H9 (cell line): ENCODE data around the gene PPM1H. TPM values are rescaled to one million over a fixed set of nuclear protein-coding genes. Genes with fewer than 3 reads are reported as not detected.
"Not testable (repeated sequence)": the region's sequence is repeated elsewhere in the genome, so short reads cannot be mapped to it uniquely, and the experiment has no call there.

Experiments
- DNase-seq: peaks from one replicate; pipeline ENCODE4 v3.0.0-alpha.2; 2017
- H2AFZ ChIP-seq: one replicate; pipeline ENCODE4 v1.6.1; 2013; ENCODE audit warnings: mild to moderate bottlenecking, low read length, control low read depth, moderate library complexity
- H2AK5ac ChIP-seq: 2 replicates; pipeline ENCODE4 v1.6.1; 2013; ENCODE audit warnings: low read length, control low read depth, mixed read lengths; ENCODE audit not compliant: insufficient read length
- H2BK120ac ChIP-seq: one replicate; pipeline ENCODE4 v1.6.1; 2013; ENCODE audit warnings: low read depth, mild to moderate bottlenecking, low read length, control low read depth, inconsistent platforms; ENCODE audit not compliant: poor library complexity, severe bottlenecking
- H2BK12ac ChIP-seq: 2 replicates; pipeline ENCODE4 v1.6.1; 2013; ENCODE audit warnings: low read length, control low read depth, mixed read lengths, low read depth; ENCODE audit not compliant: insufficient read length
- H2BK15ac ChIP-seq: 2 replicates; pipeline ENCODE4 v1.6.1; 2013; ENCODE audit warnings: low read depth, low read length, control low read depth
- H2BK20ac ChIP-seq: one replicate; pipeline ENCODE4 v1.6.1; 2013; ENCODE audit warnings: low read depth, mild to moderate bottlenecking, low read length, control low read depth, inconsistent platforms; ENCODE audit not compliant: poor library complexity, severe bottlenecking
- H2BK5ac ChIP-seq: 2 replicates; pipeline ENCODE4 v1.6.1; 2013; ENCODE audit warnings: low read length, control low read depth, mixed read lengths; ENCODE audit not compliant: insufficient read length
- H3K14ac ChIP-seq: 2 replicates; pipeline ENCODE4 v1.6.1; 2013; ENCODE audit warnings: low read length, control low read depth; ENCODE audit not compliant: insufficient read depth
- H3K18ac ChIP-seq: 2 replicates; pipeline ENCODE4 v1.6.1; 2013; ENCODE audit warnings: low read depth, mild to moderate bottlenecking, mixed read lengths, low read length, control low read depth; ENCODE audit not compliant: insufficient read length
- H3K23ac ChIP-seq: 2 replicates; pipeline ENCODE4 v1.6.1; 2013; ENCODE audit warnings: low read length, control low read depth, mixed read lengths, low read depth; ENCODE audit not compliant: insufficient read length
- H3K23me2 ChIP-seq: 2 replicates; pipeline ENCODE4 v1.6.1; 2013; ENCODE audit warnings: low read depth, mild to moderate bottlenecking, mixed read lengths, low read length, control low read depth; ENCODE audit not compliant: insufficient read length, poor library complexity, severe bottlenecking
- H3K27ac ChIP-seq: 2 replicates; pipeline ENCODE4 v1.5.1; 2013; ENCODE audit warnings: low read length, control low read depth, mixed read lengths, low read depth; ENCODE audit not compliant: insufficient read length
- H3K27me3 ChIP-seq: 2 replicates; pipeline ENCODE4 v1.6.1; 2013; ENCODE audit warnings: low read length, control low read depth, inconsistent platforms; ENCODE audit not compliant: insufficient read depth
- H3K4ac ChIP-seq: 2 replicates; pipeline ENCODE4 v1.6.1; 2013; ENCODE audit warnings: low read depth, mild to moderate bottlenecking, control low read depth, inconsistent platforms, low read length, moderate library complexity
- H3K4me1 ChIP-seq: 2 replicates; pipeline ENCODE4 v1.6.1; 2013; ENCODE audit warnings: low read length, control low read depth, inconsistent platforms; ENCODE audit not compliant: insufficient read depth
- H3K4me2 ChIP-seq: 2 replicates; pipeline ENCODE4 v1.6.1; 2013; ENCODE audit warnings: low read length, control low read depth, mixed read lengths; ENCODE audit not compliant: insufficient read length, insufficient read depth
- H3K56ac ChIP-seq: 2 replicates; pipeline ENCODE4 v1.6.1; 2013; ENCODE audit warnings: low read depth, mild to moderate bottlenecking, mixed read lengths, low read length, control low read depth; ENCODE audit not compliant: insufficient read length
- H3K79me1 ChIP-seq: 2 replicates; pipeline ENCODE4 v1.6.1; 2013; ENCODE audit warnings: low read depth, mild to moderate bottlenecking, moderate library complexity, low read length, control low read depth, inconsistent platforms; ENCODE audit not compliant: insufficient read depth, poor library complexity, severe bottlenecking
- H3K79me2 ChIP-seq: 2 replicates; pipeline ENCODE4 v1.6.1; 2013; ENCODE audit warnings: low read length, control low read depth, inconsistent platforms; ENCODE audit not compliant: insufficient read depth
- H3K9ac ChIP-seq: 2 replicates; pipeline ENCODE4 v1.6.1; 2013; ENCODE audit warnings: low read length, control low read depth, mixed read lengths; ENCODE audit not compliant: insufficient read length; ENCODE audit errors: extremely low read depth
- H3K9me3 ChIP-seq: one replicate; pipeline ENCODE4 v1.6.1; 2013; ENCODE audit warnings: low read depth, low read length, inconsistent platforms; ENCODE audit not compliant: control insufficient read depth
- H3T11ph ChIP-seq: one replicate; pipeline ENCODE4 v1.6.1; 2013; ENCODE audit warnings: mild to moderate bottlenecking, low read length, control low read depth, inconsistent platforms
- H4K20me1 ChIP-seq: one replicate; pipeline ENCODE4 v1.6.1; 2013; ENCODE audit not compliant: control insufficient read depth, insufficient read length, insufficient read depth
- H4K5ac ChIP-seq: 2 replicates; pipeline ENCODE4 v1.6.1; 2013; ENCODE audit warnings: low read depth, mild to moderate bottlenecking, mixed read lengths, low read length, control low read depth; ENCODE audit not compliant: insufficient read length
- H4K8ac ChIP-seq: replicated peaks from 2 replicates; pipeline ENCODE4 v1.6.1; 2013; ENCODE audit warnings: low read length, control low read depth, mixed read lengths, low read depth; ENCODE audit not compliant: insufficient read length
- H4K91ac ChIP-seq: 2 replicates; pipeline ENCODE4 v1.6.1; 2013; ENCODE audit warnings: low read depth, mild to moderate bottlenecking, moderate library complexity, mixed read lengths, low read length, control low read depth; ENCODE audit not compliant: insufficient read length
- H3K27ac Mint-ChIP-seq, 3 experiments: 2 replicates in 2 of 3; 3 replicates in 1 of 3; pipeline ENCODE4 v1.8.0; 2020 to 2021; ENCODE audit warnings: mixed read lengths in 3 of 3, mild to moderate bottlenecking in 1 of 3, moderate library complexity in 1 of 3
- H3K27me3 Mint-ChIP-seq: 2 replicates; pipeline ENCODE4 v1.8.0; 2021; ENCODE audit warnings: low read depth, mild to moderate bottlenecking, moderate library complexity, mixed read lengths
- H3K36me3 Mint-ChIP-seq, 3 experiments: 2 replicates in 2 of 3; 3 replicates in 1 of 3; pipeline ENCODE4 v1.8.0; 2020 to 2021; ENCODE audit warnings: low read depth in 3 of 3, mixed read lengths in 3 of 3; ENCODE audit not compliant: insufficient read depth in 1 of 3
- H3K4me1 Mint-ChIP-seq, 2 experiments: 2 replicates each; pipeline ENCODE4 v1.8.0; 2020; ENCODE audit warnings: mixed read lengths in 2 of 2
- H3K4me3 Mint-ChIP-seq, 2 experiments: 2 replicates in 1 of 2; 3 replicates in 1 of 2; pipeline ENCODE4 v1.8.0; 2020 to 2021; ENCODE audit warnings: mild to moderate bottlenecking in 2 of 2, mixed read lengths in 2 of 2, moderate library complexity in 1 of 2
- H3K9me3 Mint-ChIP-seq, 2 experiments: 2 replicates in 1 of 2; 3 replicates in 1 of 2; pipeline ENCODE4 v1.8.0; 2020; ENCODE audit warnings: mild to moderate bottlenecking in 2 of 2, mixed read lengths in 2 of 2, moderate library complexity in 1 of 2
- WGBS: extraction: QIAGEN DNeasy Blood & Tissue Kit; methylation state at CpG from one replicate; pipeline ENCODE4 v1.1.7; 2013; ENCODE audit warnings: missing lambda C conversion rate, low lambda C conversion rate, mixed read lengths; ENCODE audit not compliant: insufficient read length; ENCODE audit errors: extremely low coverage; 5-methylcytosine and 5-hydroxymethylcytosine counted together
- total RNA-seq: library from RNA; stranded (reverse); gene quantifications from 2 replicates; pipeline ENCODE4 v1.2.1, GENCODE V29; 2021
- TF ChIP-seq, protein P1 (sequence below): fragments of 200-600 bp; sonication (generic); conservative IDR thresholded peaks from 3 replicates; pipeline ENCODE4 v1.8.0; 2021; ENCODE audit warnings: antibody characterized with exemption, mild to moderate bottlenecking

The PPM1H gene
- total RNA-seq, 1 experiment from 2014 or later = 22.1 TPM

DNA sequence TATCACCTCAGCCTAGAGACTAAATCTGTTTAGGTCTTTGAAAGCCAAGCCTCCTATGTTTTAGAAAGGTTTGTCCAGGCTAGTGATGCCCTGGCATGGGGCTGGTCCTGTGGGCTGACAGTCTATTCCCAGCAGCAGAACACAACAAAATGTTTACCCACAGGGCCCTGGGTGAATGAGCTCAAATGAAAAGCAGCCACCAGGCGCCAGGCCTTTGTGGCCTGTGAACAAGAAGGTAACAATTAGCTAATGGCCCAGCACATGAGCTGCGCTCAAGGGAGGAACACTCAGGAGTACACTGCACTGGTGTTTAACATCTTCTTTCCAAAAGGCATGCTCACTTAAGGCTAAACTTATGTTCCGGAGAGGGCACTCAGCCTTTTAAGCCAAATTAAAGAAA, 266.2 kb downstream of the PPM1H start:
- H3K4ac ChIP-seq = no peak overlapping the region
- DNase-seq = no peak
- no peak overlapping the region for H2BK120ac ChIP-seq
- no peak overlapping the region for H3K9ac ChIP-seq
- H3K23me2 ChIP-seq = no peaks in the 10 kb centered on the region
- H3K14ac ChIP-seq = no peak overlapping the region
- no peaks in the 10 kb centered on the region for H3K4me1 ChIP-seq
- no CpG with 5 or more reads among the region's 3 CpGs for WGBS
- no peak overlapping the region for H3K23ac ChIP-seq
- TF ChIP-seq, protein P1, sequence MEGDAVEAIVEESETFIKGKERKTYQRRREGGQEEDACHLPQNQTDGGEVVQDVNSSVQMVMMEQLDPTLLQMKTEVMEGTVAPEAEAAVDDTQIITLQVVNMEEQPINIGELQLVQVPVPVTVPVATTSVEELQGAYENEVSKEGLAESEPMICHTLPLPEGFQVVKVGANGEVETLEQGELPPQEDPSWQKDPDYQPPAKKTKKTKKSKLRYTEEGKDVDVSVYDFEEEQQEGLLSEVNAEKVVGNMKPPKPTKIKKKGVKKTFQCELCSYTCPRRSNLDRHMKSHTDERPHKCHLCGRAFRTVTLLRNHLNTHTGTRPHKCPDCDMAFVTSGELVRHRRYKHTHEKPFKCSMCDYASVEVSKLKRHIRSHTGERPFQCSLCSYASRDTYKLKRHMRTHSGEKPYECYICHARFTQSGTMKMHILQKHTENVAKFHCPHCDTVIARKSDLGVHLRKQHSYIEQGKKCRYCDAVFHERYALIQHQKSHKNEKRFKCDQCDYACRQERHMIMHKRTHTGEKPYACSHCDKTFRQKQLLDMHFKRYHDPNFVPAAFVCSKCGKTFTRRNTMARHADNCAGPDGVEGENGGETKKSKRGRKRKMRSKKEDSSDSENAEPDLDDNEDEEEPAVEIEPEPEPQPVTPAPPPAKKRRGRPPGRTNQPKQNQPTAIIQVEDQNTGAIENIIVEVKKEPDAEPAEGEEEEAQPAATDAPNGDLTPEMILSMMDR = no peak
- no peak overlapping the region for H4K8ac ChIP-seq
- no peaks in the 10 kb centered on the region for H3K79me1 ChIP-seq
- no peak overlapping the region for H2BK12ac ChIP-seq
- Mint-ChIP-seq H3K27ac (no peak overlapping the region), H3K9me3 (no peaks in the 10 kb centered on the region), H3K4me3 (no peak overlapping the region), H3K27me3 (no peaks in the 10 kb centered on the region), H3K4me1 (peaks cover 14 to 15% of the 10 kb centered on the region in 2 experiments), H3K36me3 (peaks cover 0 to 18% (median 6%) of the 10 kb centered on the region in 3 experiments; a peak in 3 of 7 replicates)
- H2BK15ac ChIP-seq = no peak overlapping the region
- no peak overlapping the region for H2BK20ac ChIP-seq
- no peaks in the 10 kb centered on the region for H3K9me3 ChIP-seq
- H2BK5ac ChIP-seq = no peak overlapping the region
- H4K91ac ChIP-seq = no peak overlapping the region
- no peak overlapping the region for H3T11ph ChIP-seq
- H4K20me1 ChIP-seq = no peaks in the 10 kb centered on the region
- no peaks in the 10 kb centered on the region for H3K27me3 ChIP-seq
- H3K79me2 ChIP-seq = no peaks in the 10 kb centered on the region
- H4K5ac ChIP-seq = no peak overlapping the region
- no peak overlapping the region for H3K27ac ChIP-seq
- no peak overlapping the region for H3K56ac ChIP-seq
- no peak overlapping the region for H2AK5ac ChIP-seq
- H3K4me2 ChIP-seq = no peak overlapping the region
- H2AFZ ChIP-seq = no peak overlapping the region
- no peak overlapping the region for H3K18ac ChIP-seq

DNA sequence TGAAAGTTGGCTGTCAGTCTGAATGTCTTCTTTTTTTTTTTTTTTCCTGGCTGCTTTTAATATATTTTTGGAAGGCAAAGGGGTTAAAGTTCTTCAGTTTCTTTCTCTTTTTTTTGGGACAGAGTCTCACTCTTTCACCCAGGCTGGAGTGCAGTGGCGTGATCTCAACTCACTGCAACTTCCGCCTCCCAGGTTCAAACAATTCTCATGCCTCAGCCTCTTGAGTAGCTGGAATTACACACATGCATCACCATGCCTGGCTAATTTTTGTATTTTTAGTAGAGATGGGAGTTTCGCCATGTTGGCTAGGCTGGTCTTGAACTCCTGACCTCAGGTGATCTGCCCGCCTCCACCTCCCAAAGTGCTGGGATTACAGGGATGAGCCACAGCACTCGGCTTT, 270.0 kb downstream of the PPM1H start:
- H3K4ac ChIP-seq, H3K27ac ChIP-seq, H3K79me2 ChIP-seq, H3T11ph ChIP-seq, H2AFZ ChIP-seq, H3K56ac ChIP-seq, DNase-seq, H2BK120ac ChIP-seq, H3K27me3 Mint-ChIP-seq, H4K8ac ChIP-seq, H2AK5ac ChIP-seq, H3K14ac ChIP-seq, H4K91ac ChIP-seq, H3K23ac ChIP-seq, H2BK20ac ChIP-seq, H2BK15ac ChIP-seq, H3K4me2 ChIP-seq, H3K9me3 Mint-ChIP-seq, H3K79me1 ChIP-seq, H3K9ac ChIP-seq, H3K27ac Mint-ChIP-seq, H3K9me3 ChIP-seq, H2BK12ac ChIP-seq, H3K27me3 ChIP-seq, H3K18ac ChIP-seq, H3K4me1 ChIP-seq, H4K20me1 ChIP-seq, H3K23me2 ChIP-seq, H3K4me3 Mint-ChIP-seq, H2BK5ac ChIP-seq, H4K5ac ChIP-seq: not testable (repeated sequence)
- peaks cover 17 to 19% of the 10 kb centered on the region in 2 experiments for H3K4me1 Mint-ChIP-seq
- WGBS = no CpG with 5 or more reads among the region's 5 CpGs
- peaks cover 10 to 21% (median 14%) of the 10 kb centered on the region in 3 experiments; a peak in 6 of 7 replicates for H3K36me3 Mint-ChIP-seq
